Measurements from ENCODE around the gene KCNIP4.

DNA sequence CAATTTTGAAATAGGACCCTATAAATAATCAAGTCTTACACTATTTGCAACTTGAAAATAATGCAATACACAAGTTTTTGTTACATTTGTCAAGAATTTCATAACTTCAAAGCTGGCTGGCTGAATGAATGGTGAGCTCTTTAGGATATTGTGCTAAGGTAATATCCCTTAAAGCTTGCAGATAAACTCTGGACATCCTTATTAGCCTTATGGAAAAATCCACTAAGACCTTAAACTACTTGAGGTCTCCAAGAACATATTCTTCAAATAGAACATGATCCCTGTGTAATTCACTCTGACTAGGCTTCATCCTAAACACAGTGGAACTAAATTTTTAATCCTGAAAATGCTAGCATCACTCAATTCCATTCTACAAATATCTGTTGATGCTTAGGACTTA, 1049.0 kb downstream of the KCNIP4 start:
- TF ChIP-seq, protein P1, sequence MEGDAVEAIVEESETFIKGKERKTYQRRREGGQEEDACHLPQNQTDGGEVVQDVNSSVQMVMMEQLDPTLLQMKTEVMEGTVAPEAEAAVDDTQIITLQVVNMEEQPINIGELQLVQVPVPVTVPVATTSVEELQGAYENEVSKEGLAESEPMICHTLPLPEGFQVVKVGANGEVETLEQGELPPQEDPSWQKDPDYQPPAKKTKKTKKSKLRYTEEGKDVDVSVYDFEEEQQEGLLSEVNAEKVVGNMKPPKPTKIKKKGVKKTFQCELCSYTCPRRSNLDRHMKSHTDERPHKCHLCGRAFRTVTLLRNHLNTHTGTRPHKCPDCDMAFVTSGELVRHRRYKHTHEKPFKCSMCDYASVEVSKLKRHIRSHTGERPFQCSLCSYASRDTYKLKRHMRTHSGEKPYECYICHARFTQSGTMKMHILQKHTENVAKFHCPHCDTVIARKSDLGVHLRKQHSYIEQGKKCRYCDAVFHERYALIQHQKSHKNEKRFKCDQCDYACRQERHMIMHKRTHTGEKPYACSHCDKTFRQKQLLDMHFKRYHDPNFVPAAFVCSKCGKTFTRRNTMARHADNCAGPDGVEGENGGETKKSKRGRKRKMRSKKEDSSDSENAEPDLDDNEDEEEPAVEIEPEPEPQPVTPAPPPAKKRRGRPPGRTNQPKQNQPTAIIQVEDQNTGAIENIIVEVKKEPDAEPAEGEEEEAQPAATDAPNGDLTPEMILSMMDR (IDR thresholded peaks at IDR 0.05; ENCODE audit: poor library complexity) = no peak
- TF ChIP-seq EZH2phosphoT487 (IDR thresholded peaks at IDR 0.05; ENCODE audit: low read depth, severe bottlenecking, unreplicated experiment) = no peak
- no peak for TF ChIP-seq EZH2 (IDR thresholded peaks at IDR 0.05; ENCODE audit: borderline replicate concordance)

All from hepatocyte (in vitro differentiated cells).